Endothelial cell of umbilical vein (primary cell): Measurements from ENCODE around the gene NR3C2. TPM values are rescaled to one million over a fixed set of nuclear protein-coding genes. Genes with fewer than 3 reads are reported as not detected.

ENCODE experiments used
- BruUV-seq: library from RNA; stranded (reverse); fragments of 400-500 nt; replicated peaks from 2 replicates; lab custom pipeline; 2021; lab: Mats Ljungman, UMichigan
- CTCF ChIA-PET: fragments of 300-600, 350-600 bp; sonication (Branson Sonifier 250); formaldehyde crosslinking; loops from one replicate; lab custom pipeline; 2021; ENCODE audit warnings: antibody characterized with exemption, inconsistent platforms; lab: Charles Lee
- POLR2A ChIA-PET: fragments of 300-600, 350-600 bp; sonication (Branson Sonifier 250); formaldehyde crosslinking; loops from one replicate; lab custom pipeline; 2021; ENCODE audit warnings: antibody characterized with exemption, inconsistent platforms; lab: Charles Lee
- DNase-seq: peaks from one replicate; pipeline ENCODE4 v3.0.0-alpha.2; 2011; ENCODE audit warnings: low read depth, low spot score
- FAIRE-seq: peaks from 2 replicates; lab custom pipeline; 2011; peaks lifted over from hg19 to GRCh38; lab: Jason Lieb, UNC
- H2AFZ ChIP-seq: 2 replicates; pipeline ENCODE4 v1.6.0; 2012; ENCODE audit warnings: low read depth, low read length, control low read depth, inconsistent platforms
- H3K27ac ChIP-seq: 2 replicates; pipeline ENCODE4 v1.5.1; 2011; ENCODE audit warnings: low read depth, mild to moderate bottlenecking, control low read depth, low read length, moderate library complexity; ENCODE audit not compliant: insufficient read depth
- H3K27me3 ChIP-seq, 2 experiments: 2 replicates each; pipeline versions ENCODE4 v1.6.0 to v1.6.1; 2011; ENCODE audit warnings: low read length in 2 of 2, mixed read lengths in 1 of 2; ENCODE audit not compliant: control insufficient read depth in 2 of 2, insufficient read depth in 2 of 2
- H3K36me3 ChIP-seq, 2 experiments: 2 replicates in 1 of 2; 3 replicates in 1 of 2; pipeline ENCODE4 v1.5.1; 2011; ENCODE audit warnings: low read length in 2 of 2, mild to moderate bottlenecking in 1 of 2, moderate library complexity in 1 of 2; ENCODE audit not compliant: control insufficient read depth in 2 of 2, insufficient read depth in 2 of 2; ENCODE audit errors: extremely low read depth in 1 of 2
- H3K4me1 ChIP-seq: 3 replicates; pipeline ENCODE4 v1.5.1; 2011; ENCODE audit warnings: mild to moderate bottlenecking, low read length; ENCODE audit not compliant: control insufficient read depth, insufficient read depth; ENCODE audit errors: extremely low read depth
- H3K4me2 ChIP-seq: 2 replicates; pipeline ENCODE4 v1.6.1; 2011; ENCODE audit warnings: low read length, control low read depth, mixed read lengths; ENCODE audit not compliant: insufficient read depth
- H3K4me3 ChIP-seq, 3 experiments: fragments of 200-600 bp in 1 of 3; sonication (generic), shearing (Covaris generic) in 1 of 3; replicated peaks in 1 of 3; 2 replicates each; pipeline ENCODE4 v1.5.1; 2011 to 2016; ENCODE audit warnings: control low read depth in 3 of 3, low read length in 3 of 3, mild to moderate bottlenecking in 2 of 3, inconsistent platforms in 1 of 3, low read depth in 1 of 3, moderate library complexity in 1 of 3; ENCODE audit not compliant: insufficient read depth in 1 of 3
- H3K79me2 ChIP-seq: 2 replicates; pipeline ENCODE4 v1.6.0; 2012; ENCODE audit warnings: low read length, inconsistent platforms; ENCODE audit not compliant: control insufficient read depth, insufficient read depth
- H3K9ac ChIP-seq: replicated peaks from 2 replicates; pipeline ENCODE3; 2011; ENCODE audit warnings: low read length, control low read depth; ENCODE audit not compliant: insufficient read depth; ENCODE audit errors: extremely low read depth
- H3K9me1 ChIP-seq: replicated peaks from 3 replicates; pipeline ENCODE4 v1.6.0; 2011; ENCODE audit warnings: mild to moderate bottlenecking, low read length; ENCODE audit not compliant: control insufficient read depth, insufficient read depth; ENCODE audit errors: extremely low read depth
- H3K9me3 ChIP-seq: replicated peaks from 2 replicates; pipeline ENCODE4 v1.5.1; 2012; ENCODE audit warnings: low read length, inconsistent platforms; ENCODE audit not compliant: control insufficient read depth, insufficient read depth
- H4K20me1 ChIP-seq: replicated peaks from 2 replicates; pipeline ENCODE3; 2011; ENCODE audit warnings: mild to moderate bottlenecking, low read length; ENCODE audit not compliant: control insufficient read depth, insufficient read depth; ENCODE audit errors: extremely low read depth
- CTCF ChIP-seq, 2 donors: IDR thresholded peaks; 1 replicate in 1 of 2; 2 replicates in 1 of 2; pipeline ENCODE4 v1.5.1; 2011; ENCODE audit warnings: low read length in 2 of 2, mild to moderate bottlenecking in 2 of 2, moderate library complexity in 2 of 2, control low read depth in 1 of 2, inconsistent platforms in 1 of 2, low read depth in 1 of 2; ENCODE audit not compliant: insufficient read depth in 1 of 2; ENCODE audit errors: extremely low read depth in 1 of 2
- EZH2 ChIP-seq: IDR thresholded peaks from 2 replicates; pipeline ENCODE4 v1.6.1; 2012; ENCODE audit warnings: borderline replicate concordance, low read depth, mild to moderate bottlenecking, moderate library complexity, low read length, inconsistent platforms; ENCODE audit not compliant: severe bottlenecking
- FOS ChIP-seq: IDR thresholded peaks from 2 replicates; pipeline ENCODE4 v1.6.1; 2011; ENCODE audit warnings: mild to moderate bottlenecking, low read length, moderate library complexity, borderline replicate concordance; ENCODE audit not compliant: insufficient read depth
- GATA2 ChIP-seq: IDR thresholded peaks from 2 replicates; pipeline ENCODE4 v1.7.0; 2011; ENCODE audit warnings: low read depth, mild to moderate bottlenecking, moderate library complexity, mixed read lengths, low read length; ENCODE audit not compliant: insufficient read length, insufficient read depth
- JUN ChIP-seq: IDR thresholded peaks from 2 replicates; pipeline ENCODE4 v1.6.1; 2011; ENCODE audit warnings: borderline replicate concordance, low read depth; ENCODE audit not compliant: insufficient read length, insufficient read depth
- MYC ChIP-seq: IDR thresholded peaks from one replicate; pipeline ENCODE4 v1.6.1; 2011; ENCODE audit warnings: mild to moderate bottlenecking, low read depth, low read length
- POLR2A ChIP-seq: IDR thresholded peaks from 2 replicates; pipeline ENCODE4 v1.6.1; 2012; ENCODE audit warnings: low read depth, mild to moderate bottlenecking, control low read depth, low read length
- POLR2AphosphoS5 ChIP-seq: IDR thresholded peaks from 2 replicates; pipeline ENCODE4 v1.6.1; 2012; ENCODE audit warnings: low read depth, mild to moderate bottlenecking, control low read depth, low read length, moderate library complexity; ENCODE audit not compliant: insufficient read depth
- dilution Hi-C: fragments of 300-500 bp; cut with MboI; formaldehyde crosslinking; loops from one replicate; pipeline ENCODE4 v1.15.0; 2019; ENCODE audit warnings: low sequenced_read_pairs; ENCODE audit not compliant: extremely low pct_ligation_motif_present
- intact Hi-C: fragments of 100-400 bp; cut with micrococcal nuclease; formaldehyde crosslinking; loops from one replicate; pipeline ENCODE4 v1.10.0; 2022
- polyA plus RNA-seq, 4 experiments: library from polyadenylated mRNA; depleted of rRNA in 3 of 4; stranded (reverse) in 3 of 4; unstranded in 1 of 4; fragments of >200 nt; gene quantifications; 2 replicates each; pipeline versions ENCODE4 v1.2.1 to v1.2.3, GENCODE V29; 2011 to 2012; ENCODE audit warnings: missing spikeins in 1 of 4
- total RNA-seq: library from RNA; stranded (reverse); gene quantifications from 2 replicates; pipeline ENCODE4 v1.2.3, GENCODE V29; 2021
- TF ChIP-seq, protein P1 (sequence below): IDR thresholded peaks from 2 replicates; pipeline ENCODE4 v1.6.1; 2011; ENCODE audit not compliant: insufficient read depth, insufficient read length

NR3C2 gene
- total and polyA plus RNA-seq, 2 donors (not counting 3 experiments of a cell fraction or from before 2014, with no cell fraction given): 4.8 to 16.4 TPM

GRCh38 chr4:148081745-148082144, 360.5 kb downstream of the NR3C2 start:
- no peak for DNase-seq
- no peak overlapping the region for H2AFZ ChIP-seq
- H3K79me2 ChIP-seq: no peaks in the 10 kb centered on the region
- no peak overlapping the region for H3K27ac ChIP-seq
- no peaks in the 10 kb centered on the region for H3K9me3 ChIP-seq
- no peak overlapping the region for H3K4me3 ChIP-seq
- H3K9me1 ChIP-seq: no peaks in the 10 kb centered on the region
- no peak for FAIRE-seq
- peaks cover 2% of the 10 kb centered on the region in 2 experiments for H3K36me3 ChIP-seq
- no peaks in the 10 kb centered on the region for H3K4me1 ChIP-seq
- ChIA-PET CTCF (interaction anchor here (1.0 kb wide), 1 partner anchor 13 kb away, joined by 3 read pairs; no protein-coding TSS in a partner anchor), POLR2A (no interaction called here)
- dilution Hi-C loops: no loop called here
- TF ChIP-seq MYC (no peak), POLR2A (no peak), POLR2AphosphoS5 (no peak), FOS (no peak), JUN (no peak), EZH2 (no peak), GATA2 (no peak), CTCF (IDR thresholded peaks at IDR 0.05; ENCODE audit: extremely low read depth in 1 of 2, insufficient read depth in 1 of 2, low read depth in 1 of 2, low read length in 2 of 2) (no peak)
- TF ChIP-seq, protein P1, sequence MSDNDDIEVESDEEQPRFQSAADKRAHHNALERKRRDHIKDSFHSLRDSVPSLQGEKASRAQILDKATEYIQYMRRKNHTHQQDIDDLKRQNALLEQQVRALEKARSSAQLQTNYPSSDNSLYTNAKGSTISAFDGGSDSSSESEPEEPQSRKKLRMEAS: no peak
- H3K9ac ChIP-seq: no peak overlapping the region
- no TSS peak for BruUV-seq
- intact Hi-C loops: no loop called here
- no peaks in the 10 kb centered on the region for H3K27me3 ChIP-seq
- no peaks in the 10 kb centered on the region for H4K20me1 ChIP-seq
- H3K4me2 ChIP-seq: no peak overlapping the region
